GM20431 (cell line): ENCODE measurements around the gene MAP3K21.

Experiments used
- in situ Hi-C: fragments of 300-500 bp; cut with MseI, MboI; formaldehyde crosslinking; loops from one replicate; pipeline ENCODE4 v1.15.0; 2020; ENCODE audit warnings: low sequenced_read_pairs; ENCODE audit not compliant: unreplicated experiment

Gene MAP3K21

DNA sequence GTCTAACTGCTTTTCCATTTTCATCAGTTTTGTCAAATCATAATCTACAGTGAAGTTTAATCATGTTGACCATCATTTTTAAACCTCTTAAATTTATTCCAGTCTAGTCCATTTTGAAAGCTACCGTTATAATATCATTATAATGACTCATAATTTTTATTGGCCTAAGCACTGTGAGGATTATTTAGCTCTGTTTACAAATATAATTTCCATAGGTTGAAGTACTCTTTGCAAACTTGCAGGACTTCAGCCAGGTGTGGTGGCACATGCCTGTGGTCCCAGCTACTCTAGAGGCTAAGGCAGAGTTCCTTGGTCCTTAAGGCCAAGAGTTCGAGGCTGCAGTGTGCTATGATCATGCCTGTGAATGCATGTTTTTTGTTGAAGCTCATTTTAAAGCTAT, 54.3 kb downstream of the MAP3K21 start:
- in situ Hi-C loops = no loop called here

DNA sequence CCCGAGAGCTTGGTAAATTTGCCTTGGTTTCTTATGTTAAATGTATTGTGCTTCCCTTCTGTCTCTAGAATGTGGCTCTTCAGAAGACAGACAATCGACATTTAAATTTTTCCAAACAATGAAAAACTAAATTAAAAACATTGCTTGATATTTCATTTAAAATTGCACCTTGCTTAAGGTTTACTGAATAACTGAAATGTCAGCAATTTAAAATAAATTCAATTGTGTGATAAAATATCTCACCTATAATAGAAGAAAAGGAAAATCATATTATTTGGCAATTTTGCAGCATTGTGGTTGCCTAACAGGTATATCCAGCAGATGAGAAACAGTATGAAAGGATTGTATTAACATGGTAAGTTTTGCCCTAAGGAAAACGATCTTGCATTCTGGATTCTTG, 56.5 kb downstream of the MAP3K21 start:
- in situ Hi-C loops = no loop called here

DNA sequence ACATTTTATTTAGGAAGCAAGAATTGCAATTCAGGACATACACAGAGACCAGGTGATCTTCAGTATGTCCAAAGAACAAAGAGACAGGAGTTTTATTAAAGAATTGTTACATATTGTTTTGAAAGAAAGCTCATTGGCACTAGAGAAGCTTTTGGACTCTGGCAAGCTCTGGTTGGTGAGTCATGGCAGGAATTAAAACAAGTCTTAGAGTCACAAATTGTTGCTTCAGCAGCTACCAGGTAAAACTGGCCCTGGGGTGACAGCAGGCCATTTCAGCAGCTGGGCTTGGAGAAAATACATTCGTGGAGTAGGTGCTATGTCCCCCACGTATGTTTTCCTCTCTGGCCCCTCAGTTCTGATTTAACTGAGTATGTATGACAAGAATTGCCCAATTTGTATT, 58.8 kb downstream of the MAP3K21 start:
- in situ Hi-C loops = no loop called here

DNA sequence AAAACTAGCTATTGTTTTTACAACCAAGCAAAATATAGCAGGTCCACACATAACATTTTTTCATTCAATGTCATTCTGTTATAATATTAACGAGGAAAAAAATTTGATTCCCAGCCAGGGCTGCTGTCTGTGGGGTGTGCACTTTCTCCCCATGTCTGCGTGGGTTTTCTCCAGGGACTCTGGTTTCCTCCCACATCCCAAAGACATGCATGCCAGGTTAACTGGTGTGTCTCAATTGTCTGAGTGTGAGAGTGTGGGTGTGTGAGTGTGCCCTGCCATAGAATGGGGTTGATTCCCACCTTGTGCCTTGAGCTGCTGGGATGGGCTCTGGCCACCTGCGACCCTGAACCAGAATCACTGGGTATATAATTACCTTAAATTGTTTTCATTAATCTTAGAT, 60.1 kb downstream of the MAP3K21 start:
- in situ Hi-C loops = no loop called here

DNA sequence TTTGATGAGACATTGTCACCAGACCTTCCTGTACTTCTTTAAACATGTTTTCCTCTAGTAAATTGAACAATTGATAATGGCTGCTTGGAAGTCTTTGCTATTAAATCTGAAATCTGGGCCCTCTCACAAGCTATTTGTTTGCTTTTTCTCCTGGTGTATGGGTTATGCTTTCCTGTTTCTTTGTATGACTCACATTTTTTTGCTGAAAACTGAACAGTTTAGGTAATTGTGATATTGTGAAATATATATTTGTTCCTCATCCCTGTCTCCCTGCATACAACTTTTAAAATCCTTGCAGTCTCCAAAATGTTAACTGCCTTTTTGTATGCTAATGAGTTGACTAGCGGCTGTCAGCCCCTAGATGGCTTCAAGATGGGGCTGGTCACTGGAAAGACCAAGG, 61.6 kb downstream of the MAP3K21 start:
- in situ Hi-C loops = no loop called here

DNA sequence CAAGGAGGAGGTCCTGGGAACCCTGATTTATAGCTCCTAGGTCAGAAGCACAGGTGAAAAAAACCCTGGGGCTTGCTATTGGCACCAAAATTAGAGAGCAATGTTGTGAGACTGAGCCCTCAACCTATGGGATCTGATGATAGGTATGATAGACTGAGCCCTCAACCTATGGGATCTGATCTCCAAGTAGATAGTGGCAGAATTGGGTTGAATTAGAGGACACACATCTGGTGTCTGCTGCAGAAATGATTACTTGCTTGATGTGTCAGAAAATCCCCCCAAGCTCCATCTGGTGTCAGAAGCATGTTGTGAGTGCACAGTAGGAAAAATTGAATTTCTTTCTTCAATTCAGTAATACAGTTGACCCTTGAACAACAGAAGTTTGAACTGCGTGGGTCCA, 62.4 kb downstream of the MAP3K21 start:
- in situ Hi-C loops = loop anchor here (10.0 kb wide), 1 partner anchor 675 kb away; no protein-coding TSS in a partner anchor

DNA sequence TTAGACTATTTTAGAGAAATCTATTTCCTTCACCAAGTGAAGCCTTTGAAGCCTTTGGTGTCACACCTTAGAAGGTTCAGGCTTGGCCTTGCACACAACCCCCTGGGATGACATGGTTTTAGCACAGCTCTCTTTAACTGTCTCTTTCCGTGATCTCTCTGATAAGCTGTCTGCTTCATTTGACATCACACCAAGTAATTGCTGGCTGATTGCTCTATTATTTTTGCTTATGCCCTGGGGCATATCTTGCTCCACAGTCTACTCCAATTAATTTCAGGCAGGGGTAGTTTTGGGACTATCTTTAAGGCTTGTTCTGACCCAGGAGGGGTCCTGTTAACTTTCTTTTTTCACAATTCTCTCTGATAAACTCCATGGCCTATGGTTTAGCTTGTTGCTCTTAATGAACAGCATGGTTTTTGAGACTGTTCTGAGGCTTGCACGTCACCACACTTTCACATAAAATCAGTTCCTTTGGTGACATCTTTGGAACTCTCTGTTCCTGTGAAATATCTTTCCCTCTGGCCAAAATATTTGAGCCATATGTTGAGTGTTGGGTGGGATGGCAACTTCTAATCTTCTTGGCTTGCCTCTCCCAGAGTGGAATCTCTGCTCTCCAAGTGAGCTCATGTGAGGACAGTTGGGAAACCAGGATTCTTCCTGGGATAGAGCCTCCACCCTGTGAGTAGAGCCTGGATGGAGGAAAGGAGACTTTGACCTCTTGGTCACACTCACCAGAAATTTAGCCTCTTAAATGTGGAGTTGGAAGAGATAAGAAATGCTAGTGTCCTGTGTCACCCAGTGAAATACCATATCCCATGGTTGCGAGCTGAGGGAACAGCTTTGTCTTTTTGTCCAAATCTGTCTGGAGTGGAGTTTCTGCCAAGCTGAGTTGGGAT, 63.6 kb downstream of the MAP3K21 start:
- in situ Hi-C loops = loop anchor here (10.0 kb wide), 1 partner anchor 674 kb away; no protein-coding TSS in a partner anchor

DNA sequence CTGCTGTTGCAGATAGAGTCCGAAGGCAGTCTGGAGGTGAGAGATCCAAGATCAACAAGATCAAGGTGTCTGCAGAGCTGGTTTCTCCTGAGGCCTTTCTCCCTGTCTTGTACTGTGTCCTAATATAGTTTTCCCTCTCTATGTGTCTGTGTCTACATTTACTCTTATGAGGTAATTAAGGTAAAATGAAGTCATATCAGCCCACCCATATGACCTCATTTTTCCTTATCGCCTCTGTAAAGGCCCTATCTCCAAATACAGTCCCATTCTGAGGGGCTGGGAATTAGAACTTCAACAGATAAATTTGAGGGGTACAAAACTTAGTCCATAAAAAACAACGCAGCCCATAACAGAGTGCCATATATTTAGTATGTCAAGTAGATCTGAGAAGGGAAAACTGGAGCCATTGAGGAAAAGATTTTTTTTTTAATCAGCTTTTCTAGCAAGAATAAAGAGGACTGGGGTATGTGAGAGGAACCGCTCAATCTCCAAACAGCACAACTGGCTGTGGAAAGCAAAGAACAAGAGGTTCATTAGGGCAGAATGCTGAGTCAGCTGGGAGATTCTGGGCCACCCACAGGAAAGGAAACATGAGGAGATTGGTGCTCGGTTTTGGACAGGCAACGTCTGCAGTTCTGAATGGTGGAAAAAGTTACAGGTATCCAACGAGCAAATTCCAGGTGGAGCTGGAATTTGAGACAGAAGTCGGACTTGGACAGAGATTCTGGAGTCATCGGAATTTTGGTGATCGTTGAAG, 65.7 kb downstream of the MAP3K21 start:
- in situ Hi-C loops = loop anchor here (10.0 kb wide), 1 partner anchor 672 kb away; no protein-coding TSS in a partner anchor

DNA sequence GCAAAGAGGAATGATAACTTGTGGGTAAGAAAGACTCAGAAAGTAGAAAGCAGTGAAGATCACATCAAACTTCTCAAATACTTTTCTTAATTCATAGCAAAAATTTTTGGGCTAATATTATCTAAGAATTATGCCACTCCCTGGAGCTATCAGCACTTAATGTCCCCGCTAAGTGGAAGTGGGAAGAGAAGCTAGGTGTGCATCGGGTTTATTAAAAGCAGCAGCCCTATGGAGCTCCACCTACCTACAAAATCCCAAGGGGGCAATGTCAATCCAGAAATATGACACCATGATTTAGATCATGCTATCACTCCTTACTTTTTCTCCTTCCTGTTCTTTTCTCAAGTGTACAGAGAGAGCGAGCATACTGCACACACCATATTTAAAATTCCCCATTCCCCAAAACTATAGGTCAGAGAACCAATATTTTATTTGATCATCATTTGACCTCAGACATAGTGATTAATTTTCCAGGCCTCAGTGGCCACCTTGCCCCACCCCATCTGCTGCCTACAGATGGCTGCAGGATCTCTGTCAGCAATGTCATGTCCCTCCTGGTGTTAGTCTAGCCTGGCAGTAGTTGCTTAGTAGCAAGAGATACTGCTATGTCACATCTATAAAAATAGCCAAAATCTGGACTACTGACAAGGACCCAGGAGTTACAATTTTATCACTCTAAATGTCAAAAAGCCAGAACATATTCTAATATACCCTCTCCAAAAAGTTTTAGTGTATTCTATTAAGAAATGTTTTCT, 66.6 kb downstream of the MAP3K21 start:
- in situ Hi-C loops = loop anchor here (10.0 kb wide), 1 partner anchor 671 kb away; no protein-coding TSS in a partner anchor

DNA sequence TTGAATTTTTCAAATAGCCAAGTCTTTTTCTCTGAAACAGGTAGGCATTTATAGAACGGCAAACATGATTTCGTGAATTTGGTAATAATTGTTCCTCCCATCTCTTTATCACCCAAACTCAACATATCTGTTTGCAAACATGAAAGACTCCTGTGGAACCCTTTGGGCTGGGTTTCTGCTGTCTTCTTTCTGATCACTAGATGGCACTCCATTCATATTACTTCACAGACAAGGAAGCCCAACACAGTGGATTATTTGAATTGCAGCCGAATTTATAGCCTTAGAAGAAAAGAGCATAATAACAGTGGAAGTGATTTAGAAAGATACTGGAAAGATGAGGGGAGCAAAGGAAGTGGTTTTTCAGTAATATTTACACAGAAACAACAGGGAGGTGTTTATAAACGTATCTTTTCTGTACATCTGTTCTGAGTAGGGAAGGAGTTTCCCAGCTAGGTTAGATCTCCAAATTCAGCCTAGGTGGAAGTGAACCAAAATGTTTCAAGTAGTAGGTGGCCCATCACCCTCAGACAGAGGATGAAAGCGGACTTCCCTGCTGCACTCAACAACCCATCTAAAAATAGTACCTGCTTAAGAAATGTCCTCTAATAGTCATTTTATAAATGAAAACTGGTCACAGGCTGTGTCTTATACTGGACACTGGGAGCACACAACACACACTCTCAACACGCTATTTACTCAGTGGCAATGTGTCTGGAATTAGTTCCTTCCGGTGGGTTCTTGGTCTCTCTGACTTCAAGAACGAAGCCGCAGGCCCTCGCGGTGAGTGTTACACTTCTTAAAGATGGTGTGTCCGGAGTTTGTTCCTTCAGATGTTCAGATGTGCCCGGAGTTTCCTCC, 67.6 kb downstream of the MAP3K21 start:
- in situ Hi-C loops = loop anchor here (10.0 kb wide), 1 partner anchor 670 kb away; no protein-coding TSS in a partner anchor

DNA sequence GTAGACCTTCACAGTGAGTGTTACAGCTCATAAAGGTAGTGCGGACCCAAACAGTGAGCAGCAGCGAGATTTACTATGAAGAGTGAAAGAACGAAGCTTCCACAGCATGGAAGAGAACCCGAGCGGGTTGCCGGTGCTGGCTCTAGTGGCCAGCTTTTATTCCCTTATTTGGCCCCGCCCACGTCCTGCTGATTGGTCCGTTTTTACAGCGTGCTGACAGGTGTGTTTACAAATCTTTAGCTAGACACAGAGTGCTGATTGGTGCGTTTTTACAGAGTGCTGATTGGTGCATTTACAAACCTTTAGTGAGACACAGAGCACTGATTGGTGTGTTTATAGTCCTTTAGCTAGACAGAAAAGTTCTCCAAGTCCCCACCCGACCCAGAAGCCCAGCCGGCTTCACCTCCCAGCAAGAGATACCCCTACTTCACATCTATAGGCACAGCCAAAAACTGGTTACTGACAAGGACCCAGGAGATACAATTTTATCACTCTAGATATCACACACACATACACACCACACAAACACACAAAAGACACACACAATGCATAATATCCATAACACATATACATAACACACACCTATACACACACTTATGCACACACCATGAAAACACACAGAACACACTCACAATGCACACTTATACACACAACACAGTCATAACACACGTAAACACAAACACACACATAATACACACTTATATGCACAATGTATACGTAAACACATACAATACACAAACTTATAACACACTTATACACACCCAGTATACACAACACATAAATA, 68.5 kb downstream of the MAP3K21 start:
- in situ Hi-C loops = loop anchor here (10.0 kb wide), 1 partner anchor 669 kb away; no protein-coding TSS in a partner anchor

DNA sequence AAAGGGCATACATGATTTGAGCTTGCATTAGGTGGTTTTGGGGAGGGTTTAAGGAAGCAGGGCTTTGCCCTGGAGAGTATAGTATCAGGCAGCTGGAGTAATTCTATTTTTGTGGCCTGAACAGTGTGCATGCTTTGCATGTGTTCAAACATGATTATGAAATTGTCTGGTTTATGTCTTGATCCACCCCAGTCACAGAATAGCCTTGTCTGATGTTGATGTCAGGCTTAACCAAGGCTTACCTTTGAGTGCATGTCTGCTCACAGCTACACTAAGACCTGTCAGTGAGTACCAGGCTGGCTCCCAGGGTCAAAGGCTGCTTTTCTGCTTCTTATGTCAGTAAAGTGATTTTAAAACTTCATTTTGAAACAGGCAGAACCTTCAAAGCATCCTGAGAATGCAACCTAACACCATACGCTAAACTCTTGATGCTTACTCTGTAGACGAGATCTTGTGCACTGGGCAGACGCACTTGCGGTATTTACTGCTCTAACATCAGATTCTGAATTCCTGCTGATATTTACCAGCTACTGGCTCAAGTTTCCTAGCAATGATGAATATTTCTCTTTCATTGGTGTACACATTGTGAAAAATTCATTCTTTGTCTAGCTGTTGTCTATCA, 78.9 kb downstream of the MAP3K21 start:
- in situ Hi-C loops = no loop called here

DNA sequence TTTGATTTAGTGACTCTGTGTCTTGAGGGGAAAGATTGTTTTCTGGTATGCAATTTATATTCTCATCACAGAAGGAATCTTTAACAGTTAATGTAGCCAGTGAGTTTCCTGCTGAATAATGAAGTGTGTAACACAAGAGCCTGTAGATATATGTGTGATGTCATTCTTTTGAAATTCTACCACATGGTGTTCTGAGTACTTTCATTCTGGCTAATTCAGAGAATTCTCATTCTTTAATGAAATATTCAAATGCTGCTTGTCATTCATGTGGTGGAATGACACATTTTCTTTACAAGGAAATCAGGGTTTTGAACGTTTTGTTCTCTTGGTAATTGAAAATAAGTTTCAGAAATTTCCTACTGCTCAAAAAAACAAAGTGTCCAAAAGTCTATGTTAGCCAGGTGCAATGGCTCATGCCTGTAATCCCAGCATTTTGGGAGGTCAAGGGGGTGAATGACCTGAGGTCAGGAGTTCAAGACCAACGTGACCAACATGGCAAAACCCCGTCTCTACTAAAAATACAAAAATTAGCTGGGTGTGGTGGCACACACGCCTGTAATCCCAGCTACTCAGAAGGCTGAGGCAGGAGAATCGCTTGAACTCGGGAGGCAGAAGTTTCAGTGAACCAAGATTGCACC, 79.6 kb downstream of the MAP3K21 start:
- in situ Hi-C loops = no loop called here

DNA sequence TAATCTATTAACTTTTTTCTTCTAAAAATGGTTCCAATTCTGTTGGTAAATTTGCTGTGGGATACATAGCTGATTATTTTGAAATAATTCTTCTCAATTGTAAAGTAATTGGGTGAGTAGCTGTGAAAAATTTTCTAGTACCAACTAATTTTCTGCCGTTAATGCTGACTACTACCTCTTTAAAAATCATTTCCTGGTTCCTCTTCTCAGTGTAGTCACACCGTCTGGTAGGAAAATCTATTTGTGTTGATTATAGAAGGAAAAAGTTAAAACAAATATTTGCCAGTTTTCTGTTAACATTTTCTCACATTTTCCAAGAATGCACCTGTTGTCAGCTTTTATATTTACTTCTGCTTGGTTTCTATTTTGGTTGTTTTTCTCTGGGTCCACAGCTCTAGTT, 82.0 kb downstream of the MAP3K21 start:
- in situ Hi-C loops = no loop called here

DNA sequence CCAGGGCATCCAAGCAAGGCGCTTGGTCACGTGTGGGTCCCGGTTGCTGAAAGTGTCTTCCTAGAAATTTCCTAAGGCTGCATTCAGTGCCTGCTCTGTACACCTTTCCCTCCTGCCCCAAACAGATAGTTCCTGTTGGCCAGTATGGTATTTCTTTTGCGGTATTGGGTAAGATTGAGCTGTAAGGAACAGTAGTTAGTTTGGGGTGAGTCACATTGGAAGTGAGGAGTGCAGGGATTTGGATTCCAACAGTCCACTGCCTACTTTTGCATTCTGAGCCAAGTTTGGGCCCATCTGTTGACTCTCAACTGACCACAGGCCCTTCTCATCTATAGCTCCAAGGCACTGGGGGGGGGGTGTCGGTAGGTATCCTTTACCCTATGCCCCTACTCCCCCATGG, 83.4 kb downstream of the MAP3K21 start:
- in situ Hi-C loops = no loop called here

DNA sequence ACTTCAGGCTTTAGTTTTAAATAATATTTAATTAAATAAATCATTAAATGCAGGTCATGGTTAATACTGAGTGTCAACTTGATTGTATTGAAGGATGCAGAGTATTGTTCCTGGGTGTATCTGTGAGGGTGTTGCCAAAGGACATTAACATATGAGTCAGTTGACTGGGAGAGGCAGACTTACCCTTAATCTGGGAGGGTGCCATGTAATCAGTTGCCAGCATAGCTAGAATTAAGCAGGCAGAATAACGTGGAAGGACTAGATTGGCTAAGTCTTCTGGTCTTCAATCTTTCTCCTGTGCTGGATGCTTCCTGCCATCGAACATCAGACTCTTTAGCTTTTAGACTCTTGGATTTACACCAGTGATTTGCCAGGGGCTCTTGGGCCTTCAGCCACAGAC, 85.3 kb downstream of the MAP3K21 start:
- in situ Hi-C loops = no loop called here

DNA sequence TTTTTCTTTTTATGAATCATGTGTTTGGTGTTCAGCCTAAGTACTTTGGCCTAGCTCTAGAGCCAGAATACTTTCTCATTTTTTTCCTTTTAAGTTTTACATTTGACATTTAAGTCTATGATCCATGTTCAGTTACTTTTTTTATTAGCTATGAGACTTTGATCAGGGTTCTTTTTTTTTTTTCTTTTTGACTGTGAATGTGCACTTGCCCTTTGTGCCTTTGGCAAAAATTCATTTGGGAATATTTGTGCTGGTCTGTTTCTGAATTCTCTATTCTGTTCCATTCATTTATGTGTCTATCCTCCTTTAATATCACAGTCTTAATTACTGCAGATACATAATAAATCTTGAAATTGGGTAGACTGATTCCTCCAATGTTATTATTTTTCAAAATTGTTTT, 93.8 kb downstream of the MAP3K21 start:
- in situ Hi-C loops = no loop called here

DNA sequence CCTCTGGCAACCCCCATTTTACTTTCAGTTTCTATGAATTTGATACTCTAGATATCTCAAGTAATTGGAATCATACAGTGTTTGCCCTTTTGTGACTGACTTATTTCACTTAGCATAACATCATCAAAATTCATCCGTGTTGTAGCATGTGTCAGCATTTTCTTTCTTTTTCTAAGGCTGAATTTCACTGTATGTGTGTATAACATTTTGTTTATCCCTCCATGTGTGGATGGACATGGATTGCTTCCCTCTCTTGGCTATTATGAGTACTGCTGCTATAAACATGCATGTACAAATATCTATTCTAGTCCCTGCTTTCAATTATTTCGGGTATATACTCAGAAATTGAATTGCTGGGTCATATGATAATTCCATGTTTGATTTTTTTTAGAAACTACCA, 97.3 kb downstream of the MAP3K21 start:
- in situ Hi-C loops = loop anchor here (25.0 kb wide), 1 partner anchor 363 kb away; no protein-coding TSS in a partner anchor
